Karpas-422 (cell line): ENCODE measurements around the gene AP4B1. TPM values are rescaled to one million over a fixed set of nuclear protein-coding genes. Genes with fewer than 3 reads are reported as not detected.
A peak's percentile ranks its signal among the peaks of the same experiment; 100 is the strongest.

ENCODE experiments used
- DNase-seq: peaks from one replicate; pipeline ENCODE4 v3.0.0-alpha.2; 2015
- H2AFZ ChIP-seq: fragments of 200-600 bp; sonication (generic); 2 replicates; pipeline ENCODE4 v1.6.1; 2014; ENCODE audit warnings: antibody characterized with exemption, low read length, mixed read lengths
- H3K27ac ChIP-seq: fragments of 200-600 bp; sonication (generic); 2 replicates; pipeline ENCODE4 v1.5.1; 2014; ENCODE audit warnings: mild to moderate bottlenecking, low read length, moderate library complexity
- H3K27me3 ChIP-seq: fragments of 200-600 bp; sonication (generic); 2 replicates; pipeline ENCODE4 v1.6.1; 2014; ENCODE audit warnings: low read length, mixed read lengths
- H3K36me3 ChIP-seq: fragments of 200-600 bp; sonication (generic); 2 replicates; pipeline ENCODE4 v1.6.1; 2014; ENCODE audit warnings: low read length, mixed read lengths; ENCODE audit not compliant: insufficient read depth
- H3K4me1 ChIP-seq: fragments of 200-600 bp; sonication (generic); 2 replicates; pipeline ENCODE4 v1.6.1; 2014; ENCODE audit warnings: mild to moderate bottlenecking, low read length, mixed read lengths
- H3K4me2 ChIP-seq: fragments of 200-600 bp; sonication (generic); 2 replicates; pipeline ENCODE4 v1.6.1; 2014; ENCODE audit warnings: low read length, low read depth, mild to moderate bottlenecking; ENCODE audit not compliant: poor library complexity, severe bottlenecking
- H3K4me3 ChIP-seq: fragments of 200-600 bp; sonication (generic); 2 replicates; pipeline ENCODE4 v1.5.1; 2014; ENCODE audit warnings: mild to moderate bottlenecking, antibody characterized with exemption, low read length, mixed read lengths
- H3K79me2 ChIP-seq: fragments of 200-600 bp; sonication (generic); 2 replicates; pipeline ENCODE4 v1.6.1; 2014; ENCODE audit warnings: mild to moderate bottlenecking, low read length, mixed read lengths
- H3K9ac ChIP-seq: fragments of 200-600 bp; sonication (generic); 2 replicates; pipeline ENCODE4 v1.6.0; 2014; ENCODE audit warnings: low read length
- H3K9me2 ChIP-seq: fragments of 200-600 bp; sonication (generic), shearing (Covaris generic); replicated peaks from 2 replicates; pipeline ENCODE4 v1.6.0; 2014; ENCODE audit warnings: mild to moderate bottlenecking, low read length, moderate library complexity; ENCODE audit not compliant: insufficient read depth
- H3K9me3 ChIP-seq: fragments of 300-700, 200-600 bp; sonication (generic); 2 replicates; pipeline ENCODE4 v1.6.1; 2014; ENCODE audit warnings: low read length, mixed read lengths
- H4K20me1 ChIP-seq: fragments of 200-600 bp; sonication (generic); 2 replicates; pipeline ENCODE4 v1.6.1; 2014; ENCODE audit warnings: mild to moderate bottlenecking, antibody characterized with exemption, low read length, low read depth; ENCODE audit not compliant: insufficient read depth
- total RNA-seq: library from RNA; depleted of rRNA; stranded (reverse); fragments of >200 nt; shearing (Covaris generic); gene quantifications from 2 replicates; pipeline ENCODE4 v1.2.3, GENCODE V29; 2014; ENCODE audit warnings: low replicate concordance

AP4B1 gene
- total RNA-seq, 1 experiment from 2014 or later = 35.3 TPM

DNA sequence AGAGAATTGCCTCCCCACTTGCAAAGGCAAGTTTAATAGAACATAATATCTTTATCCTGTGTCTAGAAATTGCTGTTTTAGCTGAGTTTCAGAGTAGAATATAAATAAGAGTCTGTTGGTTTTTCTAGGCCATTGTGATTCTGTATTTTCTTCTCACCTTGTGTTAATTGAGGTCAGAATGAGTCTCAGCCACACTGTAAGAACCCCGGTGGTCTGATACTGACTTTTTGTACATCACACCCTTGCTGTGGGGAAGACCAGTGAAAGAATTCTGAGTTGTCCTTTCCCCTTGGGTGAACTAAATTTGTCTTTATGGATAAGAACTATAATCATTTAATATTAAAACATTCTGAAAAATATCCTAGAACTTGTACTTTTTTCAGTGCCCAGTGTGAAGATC, 31.4 kb upstream of the AP4B1 start:
- no peak overlapping the region for H3K4me2 ChIP-seq
- H2AFZ ChIP-seq = no peak overlapping the region
- H3K9me2 ChIP-seq = no peaks in the 10 kb centered on the region
- H3K4me1 ChIP-seq = peaks cover 50% of the 10 kb centered on the region
- peaks cover 10% of the 10 kb centered on the region for H3K36me3 ChIP-seq
- no peak for DNase-seq
- no peaks in the 10 kb centered on the region for H3K9me3 ChIP-seq
- no peaks in the 10 kb centered on the region for H3K27me3 ChIP-seq
- H3K4me3 ChIP-seq = no peak overlapping the region
- peaks cover 11% of the 10 kb centered on the region; the same call in 1 of the 2 replicates for H4K20me1 ChIP-seq
- H3K79me2 ChIP-seq = peaks cover 100% of the 10 kb centered on the region
- peak overlapping the region; percentile 16; the same call in 1 of the 2 replicates for H3K27ac ChIP-seq
- H3K9ac ChIP-seq = no peak overlapping the region

GRCh38 chr1:113935176-113935575, 30.6 kb upstream of the AP4B1 start:
- peaks cover 3% of the 10 kb centered on the region; the same call in 1 of the 2 replicates for H3K36me3 ChIP-seq
- no peak overlapping the region for H3K27ac ChIP-seq
- no peaks in the 10 kb centered on the region for H3K9me2 ChIP-seq
- peaks cover 53% of the 10 kb centered on the region for H3K4me1 ChIP-seq
- H2AFZ ChIP-seq = no peak overlapping the region
- H3K9me3 ChIP-seq = no peaks in the 10 kb centered on the region
- no peak overlapping the region for H3K4me3 ChIP-seq
- no peak overlapping the region for H3K4me2 ChIP-seq
- H3K9ac ChIP-seq = no peak overlapping the region
- H3K27me3 ChIP-seq = no peaks in the 10 kb centered on the region
- DNase-seq = no peak
- peaks cover 100% of the 10 kb centered on the region for H3K79me2 ChIP-seq
- H4K20me1 ChIP-seq = peaks cover 14% of the 10 kb centered on the region; the same call in 1 of the 2 replicates

GRCh38 chr1:113934511-113935055, 30.0 kb upstream of the AP4B1 start:
- Histone ChIP-seq H3K4me3 (no peak overlapping the region), H3K27me3 (no peaks in the 10 kb centered on the region), H3K36me3 (no peaks in the 10 kb centered on the region), H4K20me1 (peaks cover 16% of the 10 kb centered on the region; the same call in 1 of the 2 replicates), H3K9me2 (no peaks in the 10 kb centered on the region), H3K4me1 (peaks cover 53% of the 10 kb centered on the region), H3K79me2 (peaks cover 99% of the 10 kb centered on the region), H3K27ac (no peak overlapping the region), H3K9ac (no peak overlapping the region), H2AFZ (no peak overlapping the region), H3K4me2 (no peak overlapping the region), H3K9me3 (no peaks in the 10 kb centered on the region)
- DNase-seq = no peak

GRCh38 chr1:113934006-113934405, 29.4 kb upstream of the AP4B1 start:
- H3K36me3 ChIP-seq = no peaks in the 10 kb centered on the region
- H3K27me3 ChIP-seq = no peaks in the 10 kb centered on the region
- no peak for DNase-seq
- no peaks in the 10 kb centered on the region for H3K9me2 ChIP-seq
- peaks cover 53% of the 10 kb centered on the region for H3K4me1 ChIP-seq
- H3K27ac ChIP-seq = no peak overlapping the region
- peaks cover 93% of the 10 kb centered on the region for H3K79me2 ChIP-seq
- peaks cover 16% of the 10 kb centered on the region; the same call in 1 of the 2 replicates for H4K20me1 ChIP-seq
- no peaks in the 10 kb centered on the region for H3K9me3 ChIP-seq
- no peak overlapping the region for H2AFZ ChIP-seq
- H3K4me2 ChIP-seq = no peak overlapping the region
- H3K4me3 ChIP-seq = no peak overlapping the region
- H3K9ac ChIP-seq = no peak overlapping the region

- H2AFZ ChIP-seq = no peak overlapping the region
- no peaks in the 10 kb centered on the region for H3K9me2 ChIP-seq
- H3K4me2 ChIP-seq = peak overlapping the region; percentile 85
- no peaks in the 10 kb centered on the region for H3K36me3 ChIP-seq
- no peaks in the 10 kb centered on the region for H3K9me3 ChIP-seq
- peak overlapping the region; percentile 75 for H3K27ac ChIP-seq
- DNase-seq = peak; percentile 56
- peaks cover 9% of the 10 kb centered on the region; the same call in 1 of the 2 replicates for H4K20me1 ChIP-seq
- H3K4me1 ChIP-seq = peaks cover 46% of the 10 kb centered on the region
- peak overlapping the region; percentile 76 for H3K9ac ChIP-seq
- H3K4me3 ChIP-seq = peak overlapping the region; percentile 91
- peaks cover 67% of the 10 kb centered on the region for H3K79me2 ChIP-seq
- no peaks in the 10 kb centered on the region for H3K27me3 ChIP-seq
Measured at GRCh38 chr1:113931451-113931851, 26.9 kb upstream of the AP4B1 start.

- peaks cover 39% of the 10 kb centered on the region for H3K4me1 ChIP-seq
Measured at GRCh38 chr1:113930499-113931161, 26.0 kb upstream of the AP4B1 start.

DNA sequence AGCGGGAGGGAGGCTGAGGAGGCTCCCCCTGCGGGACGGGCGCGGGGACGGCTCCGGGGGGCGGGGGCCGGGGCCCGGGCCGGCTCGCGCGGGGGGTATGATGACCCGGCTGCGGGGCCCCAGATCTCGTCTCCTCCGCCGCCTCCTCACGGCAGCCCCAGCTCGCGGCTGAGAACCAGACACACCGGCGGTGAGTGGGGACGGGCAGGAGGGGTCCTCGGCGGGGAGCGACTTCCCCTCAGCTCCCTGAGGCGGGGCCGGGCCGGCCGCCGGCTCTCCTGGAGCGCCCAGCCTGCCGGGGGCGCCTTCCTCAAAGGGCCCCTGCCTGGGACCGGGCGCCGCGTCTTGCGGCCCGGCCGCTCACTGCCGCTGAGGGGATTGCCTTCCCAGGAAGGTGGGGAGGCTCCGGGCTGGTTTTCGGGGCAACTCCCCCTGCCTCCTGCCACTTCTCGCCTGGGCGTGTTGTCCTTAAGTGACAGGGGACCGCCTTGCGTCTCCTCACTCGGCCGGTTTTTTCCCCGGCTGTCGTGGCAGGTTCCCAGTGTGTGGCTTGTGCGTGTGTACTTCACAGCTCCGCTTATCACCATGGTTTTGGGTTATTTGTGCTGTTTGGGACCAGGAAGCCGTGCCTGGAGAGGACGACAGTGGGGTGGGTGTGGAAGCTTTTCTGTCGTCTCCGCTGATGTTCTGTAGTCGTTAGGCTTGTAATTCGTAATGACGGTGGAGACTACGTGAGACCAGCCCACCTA, 25.3 kb upstream of the AP4B1 start:
- Histone ChIP-seq H3K79me2 (peaks cover 52% of the 10 kb centered on the region), H3K4me2 (peak overlapping the region; percentile 85), H4K20me1 (peaks cover 5% of the 10 kb centered on the region; the same call in 1 of the 2 replicates), H3K4me3 (peak overlapping the region; percentile 91), H3K36me3 (no peaks in the 10 kb centered on the region), H3K27me3 (no peaks in the 10 kb centered on the region), H3K4me1 (peaks cover 36% of the 10 kb centered on the region), H3K9ac (peak overlapping the region; percentile 76), H3K9me3 (no peaks in the 10 kb centered on the region), H3K9me2 (no peaks in the 10 kb centered on the region), H3K27ac (peak overlapping the region; percentile 75), H2AFZ (no peak overlapping the region)
- DNase-seq = peak; percentile 77

More at GRCh38 chr1:113930499-113931161, 26.0 kb upstream of the AP4B1 start:
- Histone ChIP-seq H3K9me2 (no peaks in the 10 kb centered on the region), H3K9me3 (no peaks in the 10 kb centered on the region), H3K4me3 (peak overlapping the region; percentile 91), H3K27ac (peak overlapping the region; percentile 75), H4K20me1 (peaks cover 9% of the 10 kb centered on the region; the same call in 1 of the 2 replicates), H3K79me2 (peaks cover 59% of the 10 kb centered on the region), H2AFZ (no peak overlapping the region), H3K4me2 (peak overlapping the region; percentile 85), H3K36me3 (no peaks in the 10 kb centered on the region), H3K27me3 (no peaks in the 10 kb centered on the region), H3K9ac (peak overlapping the region; percentile 76)
- DNase-seq = peak; percentile 81
